ENCODE data around the gene FBLN5. TPM values are rescaled to one million over a fixed set of nuclear protein-coding genes. Genes with fewer than 3 reads are reported as not detected.
"Not testable (repeated sequence)": the region's sequence is repeated elsewhere in the genome, so short reads cannot be mapped to it uniquely, and the experiment has no call there.

Gene FBLN5
- total RNA-seq, 8 experiments from 2014 or later: 0.50 to 516 (median 3.4) TPM

- Histone ChIP-seq H3K27ac (no peak overlapping the region), H3K4me3 (no peak overlapping the region), H3K4me1 (replicated peaks in 1 of 2) (no peaks in the 10 kb centered on the region)
- ATAC-seq (replicated peaks in 6 of 8): peak in 6 of 8 experiments; percentile 36 to 87 (median 68)
- 31 to 69% (median 48%) methylated on average over 3 to 6 of the region's 9 CpGs for WGBS, 10 experiments
- in situ Hi-C loops (cut with MboI; ENCODE audit: low pct_unique_long_range_greater_than_20kb in 2 of 9, low sequenced_read_pairs in 9 of 9, unreplicated experiment in 9 of 9): loop anchor here in 1 of 9 experiments (25.0 kb wide), 1 partner anchor 249 kb away; no protein-coding TSS in a partner anchor
Measured at GRCh38 chr14:91911474-91912032, 35.9 kb downstream of the FBLN5 start.

GRCh38 chr14:91910196-91910595 lies 37.3 kb downstream of the FBLN5 start:
- ATAC-seq (replicated peaks in 6 of 8): no peak
- in situ Hi-C loops (cut with MboI; ENCODE audit: low pct_unique_long_range_greater_than_20kb in 2 of 9, low sequenced_read_pairs in 9 of 9, unreplicated experiment in 9 of 9): loop anchor here in 1 of 9 experiments (25.0 kb wide), 1 partner anchor 248 kb away; no protein-coding TSS in a partner anchor

GRCh38 chr14:91906374-91906773 lies 41.1 kb downstream of the FBLN5 start:
- ATAC-seq (replicated peaks in 6 of 8): no peak
- in situ Hi-C loops (cut with MboI; ENCODE audit: low pct_unique_long_range_greater_than_20kb in 2 of 9, low sequenced_read_pairs in 9 of 9, unreplicated experiment in 9 of 9): loop anchor here in 1 of 9 experiments (25.0 kb wide), 1 partner anchor 244 kb away; no protein-coding TSS in a partner anchor
- Histone ChIP-seq H3K4me3 (no peak overlapping the region), H3K4me1 (replicated peaks in 1 of 2) (no peaks in the 10 kb centered on the region), H3K27ac (no peak overlapping the region)
- 80 to 100% methylated on average over 1 of the region's 2 CpGs; no CpG with 5 or more reads in 8 of the 10 experiments for WGBS, 10 experiments

More at GRCh38 chr14:91910196-91910595, 37.3 kb downstream of the FBLN5 start:
- no peak overlapping the region for H3K27ac ChIP-seq
- WGBS, 10 experiments: 82 to 94% (median 93%) methylated on average over 3 to 9 of the region's 9 CpGs; no CpG with 5 or more reads in 1 of the 10 experiments
- no peaks in the 10 kb centered on the region for H3K4me1 ChIP-seq (replicated peaks in 1 of 2)
- H3K4me3 ChIP-seq: no peak overlapping the region

- in situ Hi-C loops (cut with MboI; ENCODE audit: low pct_unique_long_range_greater_than_20kb in 2 of 9, low sequenced_read_pairs in 9 of 9, unreplicated experiment in 9 of 9): loop anchor here in 1 of 9 experiments (25.0 kb wide), 1 partner anchor 243 kb away; no protein-coding TSS in a partner anchor
- 80 to 100% (median 91%) methylated on average over 1 to 2 of the region's 9 CpGs; no CpG with 5 or more reads in 6 of the 10 experiments for WGBS, 10 experiments
- Histone ChIP-seq H3K4me3 (no peak overlapping the region), H3K27ac (no peak overlapping the region), H3K4me1 (replicated peaks in 1 of 2) (no peaks in the 10 kb centered on the region)
- no peak for ATAC-seq (replicated peaks in 6 of 8)
Measured at GRCh38 chr14:91904956-91905645, 42.4 kb downstream of the FBLN5 start.

- Histone ChIP-seq H3K27ac (no peak overlapping the region), H3K4me3 (no peak overlapping the region), H3K4me1 (replicated peaks in 1 of 2) (no peaks in the 10 kb centered on the region)
- WGBS, 10 experiments: 47 to 100% (median 71%) methylated on average over 1 to 6 of the region's 8 CpGs; no CpG with 5 or more reads in 3 of the 10 experiments
- ATAC-seq (replicated peaks in 6 of 8): no peak
- in situ Hi-C loops (cut with MboI; ENCODE audit: low pct_unique_long_range_greater_than_20kb in 2 of 9, low sequenced_read_pairs in 9 of 9, unreplicated experiment in 9 of 9): loop anchor here in 1 of 9 experiments (25.0 kb wide), 1 partner anchor 242 kb away; no protein-coding TSS in a partner anchor
Measured at GRCh38 chr14:91904483-91904882, 43.0 kb downstream of the FBLN5 start.

GRCh38 chr14:91903070-91903469 lies 44.4 kb downstream of the FBLN5 start:
- 0 to 100% (median 33%) methylated on average over 1 to 2 of the region's 2 CpGs; no CpG with 5 or more reads in 3 of the 10 experiments for WGBS, 10 experiments
- Histone ChIP-seq H3K4me1 (replicated peaks in 1 of 2) (no peaks in the 10 kb centered on the region), H3K27ac (no peak overlapping the region), H3K4me3 (no peak overlapping the region)
- no peak for ATAC-seq (replicated peaks in 6 of 8)
- in situ Hi-C loops (cut with MboI; ENCODE audit: low pct_unique_long_range_greater_than_20kb in 2 of 9, low sequenced_read_pairs in 9 of 9, unreplicated experiment in 9 of 9): loop anchor here in 1 of 9 experiments (25.0 kb wide), 1 partner anchor 241 kb away; no protein-coding TSS in a partner anchor

- Histone ChIP-seq H3K27ac (no peak overlapping the region), H3K4me1 (replicated peaks in 1 of 2) (peaks cover 0 to 3% of the 10 kb centered on the region in 2 donors), H3K4me3 (no peak overlapping the region)
- in situ Hi-C loops (cut with MboI; ENCODE audit: low pct_unique_long_range_greater_than_20kb in 2 of 9, low sequenced_read_pairs in 9 of 9, unreplicated experiment in 9 of 9): loop anchor here in 1 of 9 experiments (25.0 kb wide), 1 partner anchor 240 kb away; no protein-coding TSS in a partner anchor
- peak in 1 of 8 experiments; percentile 24 for ATAC-seq (replicated peaks in 6 of 8)
- 40 to 96% (median 83%) methylated on average over 1 to 3 of the region's 3 CpGs; no CpG with 5 or more reads in 2 of the 10 experiments for WGBS, 10 experiments
Measured at GRCh38 chr14:91902336-91902735, 45.2 kb downstream of the FBLN5 start.

GRCh38 chr14:91901449-91902226 lies 45.9 kb downstream of the FBLN5 start:
- no peak overlapping the region for H3K27ac ChIP-seq
- H3K4me1 ChIP-seq (replicated peaks in 1 of 2): peaks cover 4 to 8% of the 10 kb centered on the region in 2 donors
- no peak overlapping the region for H3K4me3 ChIP-seq
- in situ Hi-C loops (cut with MboI; ENCODE audit: low pct_unique_long_range_greater_than_20kb in 2 of 9, low sequenced_read_pairs in 9 of 9, unreplicated experiment in 9 of 9): loop anchor here in 1 of 9 experiments (25.0 kb wide), 1 partner anchor 239 kb away; no protein-coding TSS in a partner anchor
- peak in 2 of 8 experiments; percentile 3 to 21 for ATAC-seq (replicated peaks in 6 of 8)
- 25 to 94% (median 76%) methylated on average over 2 to 9 of the region's 9 CpGs; no CpG with 5 or more reads in 2 of the 10 experiments for WGBS, 10 experiments

- H3K27ac ChIP-seq: no peak overlapping the region
- H3K4me1 ChIP-seq (replicated peaks in 1 of 2): peaks cover 4 to 8% of the 10 kb centered on the region in 2 donors
- H3K4me3 ChIP-seq: no peak overlapping the region
- in situ Hi-C loops (cut with MboI; ENCODE audit: low pct_unique_long_range_greater_than_20kb in 2 of 9, low sequenced_read_pairs in 9 of 9, unreplicated experiment in 9 of 9): loop anchor here in 1 of 9 experiments (25.0 kb wide), 1 partner anchor 238 kb away; no protein-coding TSS in a partner anchor
- WGBS, 10 experiments: 0 to 86% (median 65%) methylated on average over 1 to 4 of the region's 4 CpGs; no CpG with 5 or more reads in 2 of the 10 experiments
- ATAC-seq (replicated peaks in 6 of 8): peak in 3 of 8 experiments; percentile 50 to 67 (median 51)
Measured at GRCh38 chr14:91899806-91900205, 47.7 kb downstream of the FBLN5 start.

- 91 to 100% (median 96%) methylated on average over 1 to 3 of the region's 4 CpGs; no CpG with 5 or more reads in 6 of the 10 experiments for WGBS, 10 experiments
- no peak overlapping the region for H3K4me3 ChIP-seq
- H3K4me1 ChIP-seq (replicated peaks in 1 of 2): peaks cover 4 to 8% of the 10 kb centered on the region in 2 donors
- no peak overlapping the region for H3K27ac ChIP-seq
- in situ Hi-C loops (cut with MboI; ENCODE audit: low pct_unique_long_range_greater_than_20kb in 2 of 9, low sequenced_read_pairs in 9 of 9, unreplicated experiment in 9 of 9): no loop called here
- no peak for ATAC-seq (replicated peaks in 6 of 8)
Measured at GRCh38 chr14:91899213-91899612, 48.3 kb downstream of the FBLN5 start.

- no peak overlapping the region for H3K27ac ChIP-seq
- no peak for ATAC-seq (replicated peaks in 6 of 8)
- 70 to 100% (median 98%) methylated on average over 1 to 5 of the region's 5 CpGs for WGBS, 10 experiments
- no peak overlapping the region for H3K4me3 ChIP-seq
- in situ Hi-C loops (cut with MboI; ENCODE audit: low pct_unique_long_range_greater_than_20kb in 2 of 9, low sequenced_read_pairs in 9 of 9, unreplicated experiment in 9 of 9): no loop called here
- H3K4me1 ChIP-seq (replicated peaks in 1 of 2): peaks cover 4 to 8% of the 10 kb centered on the region in 2 donors
Measured at GRCh38 chr14:91898372-91898771, 49.1 kb downstream of the FBLN5 start.

GRCh38 chr14:91897716-91898115 lies 49.8 kb downstream of the FBLN5 start:
- in situ Hi-C loops (cut with MboI; ENCODE audit: low pct_unique_long_range_greater_than_20kb in 2 of 9, low sequenced_read_pairs in 9 of 9, unreplicated experiment in 9 of 9); H3K27ac ChIP-seq; ATAC-seq (replicated peaks in 6 of 8): not testable (repeated sequence)

More at GRCh38 chr14:91897716-91898115, 49.8 kb downstream of the FBLN5 start:
- not testable (repeated sequence) for H3K4me3 ChIP-seq; H3K4me1 ChIP-seq (replicated peaks in 1 of 2)
- 80 to 100% (median 94%) methylated on average over 1 to 4 of the region's 5 CpGs; no CpG with 5 or more reads in 2 of the 10 experiments for WGBS, 10 experiments

All from motor neuron (in vitro differentiated cells).